ENCODE data around the gene ZFYVE28. TPM values are rescaled to one million over a fixed set of nuclear protein-coding genes. Genes with fewer than 3 reads are reported as not detected.

Gene ZFYVE28
- total RNA-seq, 1 experiment from 2014 or later, result 0.82 TPM

- no peaks in the 10 kb centered on the region for H3K4me1 ChIP-seq
- ChIA-PET CTCF (no interaction called here), POLR2A (no interaction called here)
- Mint-ChIP-seq H3K27ac (ENCODE audit: unreplicated experiment) (no peak overlapping the region), H3K4me3 (ENCODE audit: unreplicated experiment) (no peak overlapping the region), H3K4me1 (ENCODE audit: low read depth, unreplicated experiment) (no peaks in the 10 kb centered on the region), H3K9me3 (ENCODE audit: unreplicated experiment) (no peaks in the 10 kb centered on the region), H3K36me3 (ENCODE audit: insufficient read depth, unreplicated experiment) (no peaks in the 10 kb centered on the region), H3K27me3 (ENCODE audit: insufficient read depth, unreplicated experiment) (no peaks in the 10 kb centered on the region)
- H3K36me3 ChIP-seq (ENCODE audit: control insufficient read depth, insufficient read depth, low read length), result no peaks in the 10 kb centered on the region
- no peaks in the 10 kb centered on the region for H3K9me3 ChIP-seq
- no peak for DNase-seq
- no peak for TF ChIP-seq CTCF (IDR thresholded peaks at IDR 0.05; ENCODE audit: insufficient read depth in 1 of 2, low read depth in 1 of 2, low read length in 1 of 2, severe bottlenecking in 1 of 2, unreplicated experiment in 1 of 2)
- H3K4me3 ChIP-seq (ENCODE audit: low read depth, low read length), result no peak overlapping the region
- no TSS peak for BruUV-seq (replicated peaks)
- intact Hi-C loops (cut with micrococcal nuclease; ENCODE audit: unreplicated experiment), result no loop called here
- no peaks in the 10 kb centered on the region for H3K27me3 ChIP-seq (replicated peaks; ENCODE audit: control insufficient read depth, insufficient read depth, low read length)
Observed at GRCh38 chr4:2446656-2447564, 28.5 kb upstream of the ZFYVE28 start.

DNA sequence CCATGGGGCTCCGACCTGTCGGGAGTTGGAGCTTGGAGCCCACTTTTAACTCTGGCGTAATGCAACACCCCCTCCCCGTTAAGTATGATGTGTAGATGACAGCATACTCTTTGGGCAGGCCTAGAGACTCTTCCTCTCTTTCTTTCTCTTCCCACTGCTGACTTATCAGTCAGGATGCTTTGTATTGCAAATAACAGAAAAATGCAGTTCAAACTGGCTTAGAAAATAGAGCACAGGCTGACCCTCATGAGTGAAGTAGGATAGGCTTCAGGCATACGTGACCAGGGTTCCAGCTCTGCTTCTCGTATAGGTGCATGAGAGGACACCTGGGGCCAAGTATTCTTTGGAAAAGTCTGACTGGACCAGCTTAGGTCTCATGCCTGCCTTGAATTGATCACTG lies 27.1 kb upstream of the ZFYVE28 start:
- no peak overlapping the region for H3K4me3 ChIP-seq (ENCODE audit: low read depth, low read length)
- Mint-ChIP-seq H3K27ac (ENCODE audit: unreplicated experiment) (no peak overlapping the region), H3K36me3 (ENCODE audit: insufficient read depth, unreplicated experiment) (no peaks in the 10 kb centered on the region), H3K27me3 (ENCODE audit: insufficient read depth, unreplicated experiment) (no peaks in the 10 kb centered on the region), H3K4me1 (ENCODE audit: low read depth, unreplicated experiment) (no peaks in the 10 kb centered on the region), H3K9me3 (ENCODE audit: unreplicated experiment) (no peaks in the 10 kb centered on the region), H3K4me3 (ENCODE audit: unreplicated experiment) (no peak overlapping the region)
- no peaks in the 10 kb centered on the region for H3K4me1 ChIP-seq
- TF ChIP-seq CTCF (IDR thresholded peaks at IDR 0.05; ENCODE audit: insufficient read depth in 1 of 2, low read depth in 1 of 2, low read length in 1 of 2, severe bottlenecking in 1 of 2, unreplicated experiment in 1 of 2), result no peak
- POLR2A ChIA-PET, result no interaction called here
- intact Hi-C loops (cut with micrococcal nuclease; ENCODE audit: unreplicated experiment), result no loop called here
- no peaks in the 10 kb centered on the region for H3K36me3 ChIP-seq (ENCODE audit: control insufficient read depth, insufficient read depth, low read length)
- no peaks in the 10 kb centered on the region for H3K27me3 ChIP-seq (replicated peaks; ENCODE audit: control insufficient read depth, insufficient read depth, low read length)
- BruUV-seq (replicated peaks), result no TSS peak
- H3K9me3 ChIP-seq, result no peaks in the 10 kb centered on the region
- CTCF ChIA-PET, result no interaction called here
- DNase-seq, result no peak

- no peaks in the 10 kb centered on the region for H3K4me1 ChIP-seq
- TF ChIP-seq CTCF (IDR thresholded peaks at IDR 0.05; ENCODE audit: insufficient read depth in 1 of 2, low read depth in 1 of 2, low read length in 1 of 2, severe bottlenecking in 1 of 2, unreplicated experiment in 1 of 2), result no peak
- DNase-seq, result no peak
- no TSS peak for BruUV-seq (replicated peaks)
- CTCF ChIA-PET, result no interaction called here
- no peaks in the 10 kb centered on the region for H3K36me3 ChIP-seq (ENCODE audit: control insufficient read depth, insufficient read depth, low read length)
- H3K4me3 ChIP-seq (ENCODE audit: low read depth, low read length), result no peak overlapping the region
- H3K4me1 Mint-ChIP-seq (ENCODE audit: low read depth, unreplicated experiment), result no peaks in the 10 kb centered on the region
- no peaks in the 10 kb centered on the region for H3K36me3 Mint-ChIP-seq (ENCODE audit: insufficient read depth, unreplicated experiment)
- no peaks in the 10 kb centered on the region for H3K9me3 Mint-ChIP-seq (ENCODE audit: unreplicated experiment)
- no peaks in the 10 kb centered on the region for H3K27me3 Mint-ChIP-seq (ENCODE audit: insufficient read depth, unreplicated experiment)
- POLR2A ChIA-PET, result no interaction called here
- no peak overlapping the region for H3K27ac Mint-ChIP-seq (ENCODE audit: unreplicated experiment)
- H3K4me3 Mint-ChIP-seq (ENCODE audit: unreplicated experiment), result no peak overlapping the region
- H3K27me3 ChIP-seq (replicated peaks; ENCODE audit: control insufficient read depth, insufficient read depth, low read length), result no peaks in the 10 kb centered on the region
- intact Hi-C loops (cut with micrococcal nuclease; ENCODE audit: unreplicated experiment), result no loop called here
- no peaks in the 10 kb centered on the region for H3K9me3 ChIP-seq
Observed at GRCh38 chr4:2445130-2445529, 26.7 kb upstream of the ZFYVE28 start.

Measured in Caco-2 (cell line).